IPS-NIHi7 (cell line): ENCODE results near the gene SLC10A2.
A peak's percentile ranks its signal among the peaks of the same experiment; 100 is the strongest.
"Not testable (repeated sequence)": the region's sequence is repeated elsewhere in the genome, so short reads cannot be mapped to it uniquely, and the experiment has no call there.

Experiments
- DNase-seq: peaks from one replicate; pipeline ENCODE4 v3.0.0; 2012; ENCODE audit warnings: mixed read lengths; ENCODE audit errors: extremely low spot score

The SLC10A2 gene, protein sequence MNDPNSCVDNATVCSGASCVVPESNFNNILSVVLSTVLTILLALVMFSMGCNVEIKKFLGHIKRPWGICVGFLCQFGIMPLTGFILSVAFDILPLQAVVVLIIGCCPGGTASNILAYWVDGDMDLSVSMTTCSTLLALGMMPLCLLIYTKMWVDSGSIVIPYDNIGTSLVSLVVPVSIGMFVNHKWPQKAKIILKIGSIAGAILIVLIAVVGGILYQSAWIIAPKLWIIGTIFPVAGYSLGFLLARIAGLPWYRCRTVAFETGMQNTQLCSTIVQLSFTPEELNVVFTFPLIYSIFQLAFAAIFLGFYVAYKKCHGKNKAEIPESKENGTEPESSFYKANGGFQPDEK

DNA sequence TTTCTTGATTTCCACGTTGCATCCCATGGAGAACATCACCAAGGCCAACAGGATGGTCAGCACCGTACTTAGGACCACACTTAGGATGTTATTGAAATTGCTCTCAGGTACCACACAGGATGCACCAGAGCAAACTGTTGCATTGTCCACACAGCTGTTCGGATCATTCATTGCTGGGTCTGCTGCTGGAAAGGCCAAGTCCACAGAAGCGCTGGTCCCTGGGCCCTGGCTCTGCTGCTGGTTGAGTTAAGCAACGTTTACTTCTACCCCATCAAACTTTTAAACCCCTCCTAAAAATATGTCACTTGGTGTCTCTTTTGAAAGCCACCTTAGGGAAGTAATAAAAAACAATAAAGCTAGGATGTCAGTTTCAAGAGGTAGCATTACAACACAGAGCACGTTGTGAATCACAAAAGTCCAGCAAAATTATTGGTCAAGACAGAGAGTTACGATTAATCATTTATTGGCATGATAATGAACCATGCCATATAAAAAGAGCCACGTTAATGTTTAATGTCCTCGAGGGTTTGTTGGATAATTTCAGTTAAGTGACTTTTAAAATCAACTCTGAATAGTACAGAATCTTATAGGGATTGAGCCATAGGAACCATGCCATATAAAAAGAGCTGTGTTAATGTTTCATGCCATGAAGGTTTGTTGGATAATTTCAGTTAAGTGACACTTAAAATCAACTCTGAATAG, at the start of gene SLC10A2:
TSS of gene SLC10A2 (minus strand) at position 339 of the 702 bp plus-strand sequence. CDS start at position 171, 168 bp downstream.
- DNase-seq, result no peak

DNA sequence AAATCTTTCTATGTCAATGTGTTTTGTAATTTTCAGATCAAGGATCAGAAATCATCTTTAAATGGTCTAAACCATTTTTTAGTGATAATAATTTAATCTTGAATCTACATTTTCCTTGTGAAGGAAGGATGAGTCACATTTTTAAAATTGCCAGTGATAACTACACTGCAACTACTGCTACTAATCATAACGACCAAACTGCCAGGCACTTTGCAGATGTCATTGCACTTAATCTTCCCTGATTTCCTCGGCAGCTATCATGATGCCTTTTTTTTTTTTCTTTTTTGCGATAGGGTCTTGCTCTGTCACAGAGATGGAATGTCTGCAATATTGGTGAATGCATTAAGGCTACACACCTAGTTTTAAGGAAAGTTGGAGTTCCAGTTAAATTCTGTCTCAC, 41.4 kb upstream of the SLC10A2 start:
- no peak for DNase-seq

DNA sequence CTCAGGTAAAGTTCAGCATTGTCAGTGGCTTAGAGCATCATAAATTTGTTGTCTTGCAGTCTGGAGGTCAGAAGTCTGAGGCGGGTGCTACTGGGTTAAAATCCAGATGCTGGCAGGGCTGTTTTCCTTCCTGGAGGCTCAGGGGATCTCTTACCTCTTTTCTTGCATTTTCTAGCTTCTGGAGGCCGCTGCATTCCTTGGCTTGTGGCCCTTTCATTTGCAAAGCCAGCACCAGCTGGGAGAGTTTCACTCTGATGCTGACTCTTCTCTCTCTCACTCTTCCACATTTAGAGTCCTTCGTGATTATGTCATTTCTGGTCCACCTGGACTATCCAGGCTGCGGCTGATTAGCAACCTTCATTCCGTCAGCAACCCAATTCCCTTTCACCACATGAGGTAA, 38.1 kb upstream of the SLC10A2 start:
- peak; percentile 15 for DNase-seq

DNA sequence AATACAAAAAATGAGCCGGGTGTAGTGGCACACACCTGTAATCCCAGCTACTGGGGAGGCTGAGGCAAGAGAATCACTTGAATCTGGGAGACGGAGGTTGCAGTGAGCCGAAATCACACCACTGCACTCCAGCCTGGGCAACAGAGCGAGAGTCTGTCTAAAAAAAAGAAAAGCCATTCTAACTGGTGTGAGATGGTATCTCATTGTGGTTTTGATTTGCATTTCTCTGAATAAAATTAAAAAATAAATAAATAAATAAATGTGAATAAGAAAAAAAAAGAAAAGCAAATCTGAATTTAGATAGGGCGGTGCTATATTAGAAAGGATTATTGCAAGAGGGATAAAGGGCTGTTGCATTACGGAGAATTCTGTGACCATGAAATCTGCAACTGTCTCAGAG, 37.2 kb upstream of the SLC10A2 start:
- DNase-seq, result not testable (repeated sequence)

DNA sequence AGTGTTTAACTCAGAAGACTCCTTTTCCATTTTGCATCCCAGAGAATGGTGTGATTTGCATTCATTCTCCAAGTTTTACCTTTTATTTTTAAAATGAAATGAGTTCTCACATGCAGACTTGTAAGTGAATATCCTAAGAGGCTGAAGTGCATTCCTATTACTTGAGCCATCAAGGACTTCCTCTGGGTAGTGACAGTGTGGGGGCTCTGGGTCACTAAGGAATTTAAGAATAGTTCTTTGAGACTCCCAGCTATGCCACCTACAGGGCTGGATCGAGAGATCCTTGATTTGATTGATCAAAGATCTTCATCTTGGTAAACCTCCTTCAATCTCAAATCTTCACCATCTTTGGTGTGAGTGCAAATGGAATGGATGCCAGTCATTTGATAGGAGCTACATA, 36.3 kb upstream of the SLC10A2 start:
- peak; percentile 28 for DNase-seq

DNA sequence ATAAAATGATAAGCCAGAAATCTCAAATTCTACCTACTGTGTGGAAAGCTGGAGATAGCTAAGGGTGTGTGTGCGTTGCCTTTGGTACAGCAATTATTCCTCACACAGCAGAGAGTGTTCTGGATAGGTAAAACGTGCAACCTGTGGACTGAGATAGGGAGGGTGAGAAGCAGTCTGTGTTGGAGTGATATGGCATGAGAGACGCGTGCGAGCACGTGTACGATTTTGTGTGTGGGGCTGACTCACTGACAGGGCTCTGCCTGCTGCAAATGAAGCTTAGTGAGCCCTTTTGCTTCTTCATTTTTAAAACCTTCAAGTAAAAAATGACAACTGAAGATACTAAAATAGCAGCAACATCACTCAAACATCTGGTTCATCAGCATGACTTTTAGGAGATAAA, 35.7 kb upstream of the SLC10A2 start:
- no peak for DNase-seq

DNA sequence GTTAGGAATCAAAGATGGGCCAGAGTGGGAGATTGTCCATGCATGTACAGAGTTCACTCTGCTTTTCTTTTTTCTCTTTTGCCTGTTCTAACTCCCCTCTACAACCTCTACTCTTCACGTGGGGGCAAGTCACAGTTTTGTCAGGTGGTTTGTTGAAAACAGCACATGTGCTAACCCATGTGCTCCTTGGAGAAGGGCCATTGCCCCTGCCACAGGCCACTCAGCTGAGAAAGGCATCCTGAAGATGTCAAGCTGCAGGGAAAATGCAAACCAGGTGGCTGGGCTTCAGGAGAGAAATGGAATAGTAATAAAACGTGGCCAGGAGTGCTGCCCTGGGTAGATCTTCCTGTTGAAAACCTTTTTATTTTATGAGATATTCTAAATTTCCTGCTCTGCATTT, 35.3 kb upstream of the SLC10A2 start:
- DNase-seq, result no peak

DNA sequence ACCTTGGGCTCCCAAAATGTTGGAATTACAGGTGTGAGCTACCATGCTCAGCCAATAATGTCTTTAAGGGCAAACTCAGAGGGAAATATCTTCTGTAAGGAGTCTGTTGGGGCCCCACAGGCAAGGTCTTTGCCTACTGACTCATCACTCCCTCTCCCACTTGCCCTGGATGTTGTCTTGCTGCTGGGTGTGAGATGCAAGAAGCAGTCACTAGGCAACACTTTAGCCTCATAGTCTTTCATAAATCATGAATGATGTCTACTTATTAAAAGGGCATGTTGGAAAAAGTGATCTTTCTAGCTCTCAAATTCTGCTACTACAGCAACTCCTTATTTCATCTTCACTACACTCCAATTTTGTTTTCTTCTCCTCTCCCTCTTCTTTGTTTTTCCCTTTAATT, 34.6 kb upstream of the SLC10A2 start:
- no peak for DNase-seq

DNA sequence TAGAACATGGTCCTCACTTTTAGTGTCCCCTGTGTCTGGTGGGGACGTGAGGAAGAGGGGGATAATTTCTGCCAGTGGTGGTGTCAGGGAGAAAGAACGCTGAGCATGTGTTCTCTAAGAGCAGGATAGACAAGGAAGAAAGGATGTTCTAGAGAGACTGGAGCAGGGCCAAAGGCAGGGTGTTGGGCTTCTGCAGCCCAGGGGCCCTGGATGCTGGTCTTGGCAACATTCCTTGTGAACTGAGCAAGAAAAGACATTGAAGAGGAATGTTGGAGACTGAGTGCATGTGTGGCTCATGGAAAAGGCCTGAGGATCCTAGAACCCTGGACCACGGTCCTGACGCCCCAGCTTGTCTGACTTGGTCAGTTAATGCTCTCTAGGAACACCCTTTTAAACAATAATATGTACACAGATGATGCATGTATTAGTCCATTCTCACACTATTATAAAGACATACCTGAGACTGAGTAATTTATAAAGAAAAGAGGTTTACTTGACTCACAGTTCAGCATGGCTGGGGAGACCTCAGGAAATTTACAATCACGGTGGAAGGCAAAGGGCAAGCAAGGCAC, 33.6 kb upstream of the SLC10A2 start:
- DNase-seq, result no peak

DNA sequence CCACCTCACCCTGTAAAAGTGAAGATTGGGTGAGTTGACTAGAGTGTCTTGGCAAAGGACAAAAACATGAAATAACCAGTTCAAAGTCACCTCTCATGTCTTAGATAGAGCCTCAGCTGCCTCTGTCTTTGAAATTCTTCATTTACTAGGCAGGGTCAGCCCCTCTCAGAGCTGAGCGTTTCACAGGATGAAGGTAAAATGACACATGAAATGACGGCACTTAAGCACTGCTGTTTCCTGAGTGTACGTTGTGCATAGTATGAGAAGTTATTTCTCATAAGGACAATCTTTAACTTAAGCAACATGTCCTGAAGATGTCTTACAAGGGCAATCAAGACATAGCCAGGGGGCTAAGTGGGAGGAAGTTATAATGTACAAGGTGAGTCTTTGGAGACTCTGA, 32.3 kb upstream of the SLC10A2 start:
- no peak for DNase-seq

DNA sequence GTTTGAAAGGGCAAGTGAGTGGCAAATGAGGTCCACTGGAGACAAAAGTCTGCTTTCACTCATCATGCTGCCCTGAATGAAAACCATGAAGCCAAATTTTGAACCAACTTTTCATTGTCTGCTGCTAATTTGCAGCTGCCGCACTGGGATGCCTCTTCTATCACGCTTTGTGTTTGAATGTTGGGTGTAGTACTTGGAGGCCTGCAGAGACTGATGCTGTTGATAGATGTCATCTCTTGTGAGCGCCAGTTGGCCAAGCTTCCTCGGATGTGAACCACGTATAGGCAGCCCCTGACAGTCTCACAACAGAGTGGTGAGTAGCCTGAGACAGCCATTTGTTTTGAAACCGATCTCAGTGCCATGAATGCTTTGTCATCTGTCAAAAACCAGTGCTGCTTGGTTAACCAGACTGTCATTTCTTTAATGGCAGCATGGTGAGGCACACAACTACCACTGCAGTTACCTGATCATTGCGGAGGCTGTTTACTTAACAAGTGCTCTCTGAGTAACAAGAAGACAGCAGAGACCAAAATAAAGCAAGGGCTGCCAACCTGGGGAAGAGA, 31.2 kb upstream of the SLC10A2 start:
- no peak for DNase-seq

DNA sequence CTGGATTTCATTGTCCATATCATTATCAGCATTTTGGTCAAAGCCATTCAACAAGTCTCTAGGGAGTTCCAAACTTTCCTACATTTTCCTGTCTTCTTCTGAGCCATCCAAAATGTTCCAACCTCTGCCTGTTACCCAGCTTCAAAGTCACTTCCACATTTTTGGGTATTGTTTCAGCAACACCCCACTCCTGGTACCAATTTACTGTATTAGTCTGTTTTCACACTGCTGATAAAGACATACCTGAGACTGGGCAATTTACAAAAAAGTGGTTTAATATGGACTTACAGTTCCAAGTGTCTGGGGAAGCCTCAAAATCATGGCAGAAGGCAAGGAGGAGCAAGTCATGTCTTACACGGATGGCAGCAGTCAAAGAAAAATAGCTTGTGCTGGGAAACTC, 27.4 kb upstream of the SLC10A2 start:
- DNase-seq, result not testable (repeated sequence)

DNA sequence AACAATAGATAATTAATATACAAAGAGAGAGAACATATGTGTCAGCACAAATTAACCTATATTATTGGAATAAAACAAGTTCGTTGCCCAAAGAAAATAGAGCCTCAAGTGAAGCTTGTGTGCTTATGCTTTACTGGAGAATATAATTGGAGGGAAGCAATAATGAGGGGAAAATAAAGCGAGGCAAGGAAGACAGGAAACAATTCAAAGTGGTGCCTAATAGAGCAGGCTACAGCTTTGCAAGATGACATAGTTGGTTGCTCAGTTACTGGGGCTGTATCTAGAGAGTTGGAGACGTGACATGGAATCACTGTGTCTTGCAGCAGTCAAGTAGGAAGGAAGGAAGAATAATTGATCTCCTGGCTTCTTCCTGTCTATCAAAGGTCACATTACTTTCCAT, 21.1 kb upstream of the SLC10A2 start:
- DNase-seq, result no peak

DNA sequence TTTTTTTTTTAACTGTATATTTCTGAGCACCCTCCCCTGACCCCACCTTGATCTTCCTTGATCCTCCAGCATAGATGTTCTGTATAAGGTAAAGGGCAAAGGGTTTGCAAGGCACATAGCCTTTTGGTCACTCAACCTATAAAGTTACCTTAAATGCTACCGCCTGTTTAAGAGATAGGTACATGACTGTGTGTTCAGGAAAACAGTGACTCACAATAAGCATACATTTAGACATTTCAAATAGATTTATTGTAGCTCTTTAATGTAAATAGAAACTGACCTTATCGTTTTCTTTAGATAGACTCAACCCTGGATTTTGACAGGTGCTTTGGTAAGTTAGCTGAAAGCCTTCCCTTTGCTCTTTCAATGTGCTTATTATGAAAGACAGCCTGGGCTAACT, 15.2 kb upstream of the SLC10A2 start:
- DNase-seq, result no peak

DNA sequence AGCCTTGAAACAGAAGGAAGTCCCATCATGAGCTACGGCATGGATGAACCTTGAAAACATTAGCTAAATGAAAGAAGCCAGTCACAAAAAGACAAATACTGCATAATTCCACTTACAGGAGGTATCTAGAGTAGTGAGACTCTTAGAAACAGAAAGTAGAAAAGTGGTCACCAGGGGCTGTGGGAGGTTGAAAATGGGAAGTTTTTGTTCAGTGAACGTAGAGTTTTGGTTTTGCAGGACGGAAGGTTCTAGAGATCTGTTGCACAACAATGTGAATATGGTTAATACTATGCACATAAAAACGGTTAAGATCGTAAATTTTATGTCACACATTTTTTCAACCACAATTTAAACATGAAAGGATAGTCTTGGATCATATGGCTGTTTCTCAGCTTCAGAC, 11.9 kb upstream of the SLC10A2 start:
- DNase-seq, result no peak

DNA sequence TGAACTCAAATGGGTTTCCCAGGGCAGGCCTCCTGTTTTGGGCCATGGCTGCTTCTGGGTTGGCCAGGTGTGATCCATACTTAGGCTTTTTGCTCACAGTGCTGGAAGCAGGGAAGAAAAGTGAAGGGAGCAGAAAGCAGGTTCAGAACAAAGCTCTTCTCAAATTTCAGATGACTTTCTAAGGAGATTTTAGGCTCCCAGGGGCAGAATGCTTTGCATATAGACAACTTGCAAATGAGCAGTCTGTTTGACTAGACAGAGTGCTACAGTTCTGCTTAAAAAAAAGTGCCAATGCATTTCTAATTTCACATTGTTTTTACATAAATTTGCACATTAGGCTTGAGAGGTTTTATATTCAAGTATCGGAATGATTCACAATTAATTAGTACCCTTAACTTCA, 2.6 kb upstream of the SLC10A2 start:
- DNase-seq, result no peak

DNA sequence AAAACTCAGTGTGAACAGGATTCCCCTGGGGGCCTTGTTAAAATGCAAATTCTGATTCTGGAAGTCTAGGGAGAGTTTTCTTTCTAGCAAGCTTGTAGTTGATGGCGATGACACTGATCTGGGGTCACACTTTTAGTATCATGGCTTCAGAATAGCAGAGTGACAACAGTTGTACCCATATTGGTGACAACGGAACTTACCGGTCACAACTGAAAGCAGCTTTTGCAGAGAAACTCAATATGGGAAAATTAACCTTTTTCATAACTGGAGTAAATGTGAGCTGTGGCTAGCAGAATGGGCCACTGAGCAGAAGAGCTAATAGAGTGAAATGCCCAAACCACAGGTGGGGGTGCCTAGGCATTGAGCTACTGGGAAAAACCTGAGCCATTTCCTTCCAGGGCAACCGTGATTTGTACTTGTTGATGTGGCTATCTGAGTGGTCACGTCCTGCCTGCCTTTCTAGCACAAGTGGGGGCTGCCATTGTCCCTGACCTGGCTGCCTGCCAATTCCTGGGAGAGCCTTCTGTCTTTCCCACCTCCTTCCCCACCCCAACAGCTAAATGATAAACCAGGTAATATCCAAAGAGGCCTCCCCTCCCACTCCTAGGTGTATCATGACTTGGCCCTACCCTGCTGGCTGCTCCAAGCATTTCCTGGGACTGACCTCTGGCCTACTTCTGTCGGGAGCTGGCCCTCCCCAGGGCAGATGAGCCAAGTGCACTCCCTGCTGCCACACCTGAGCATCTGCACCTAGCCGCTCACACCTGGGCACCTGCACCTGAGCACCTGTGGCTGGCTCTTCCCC, 1.7 kb upstream of the SLC10A2 start:
- peak; percentile 83 for DNase-seq

DNA sequence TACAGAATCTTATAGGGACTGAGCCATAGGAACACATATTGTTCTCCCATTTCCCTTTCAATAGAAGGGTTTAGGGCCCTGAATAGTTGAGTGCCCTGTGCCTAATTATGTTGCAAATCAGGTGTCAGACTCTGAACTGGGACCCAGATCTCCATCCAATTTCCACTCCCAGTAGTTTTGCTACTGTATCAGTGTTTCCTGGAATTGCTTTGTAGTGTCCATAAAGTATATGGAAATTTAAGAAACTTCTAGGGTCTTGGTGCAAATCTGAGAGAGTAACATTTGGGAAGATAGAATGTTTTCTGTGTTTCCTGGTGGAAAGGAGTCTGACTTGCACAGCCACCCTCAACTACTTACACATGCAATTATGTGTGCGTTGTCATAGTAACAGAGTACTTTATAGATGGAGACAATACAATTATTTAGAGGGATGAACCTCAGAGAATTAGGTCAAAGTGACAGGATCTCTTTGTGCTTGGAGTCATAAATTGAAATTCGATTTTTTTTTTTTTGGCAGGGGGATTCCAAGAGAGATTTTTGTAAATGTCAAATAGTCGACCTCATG, 646 bp upstream of the SLC10A2 start:
- peak; percentile 19 for DNase-seq

DNA sequence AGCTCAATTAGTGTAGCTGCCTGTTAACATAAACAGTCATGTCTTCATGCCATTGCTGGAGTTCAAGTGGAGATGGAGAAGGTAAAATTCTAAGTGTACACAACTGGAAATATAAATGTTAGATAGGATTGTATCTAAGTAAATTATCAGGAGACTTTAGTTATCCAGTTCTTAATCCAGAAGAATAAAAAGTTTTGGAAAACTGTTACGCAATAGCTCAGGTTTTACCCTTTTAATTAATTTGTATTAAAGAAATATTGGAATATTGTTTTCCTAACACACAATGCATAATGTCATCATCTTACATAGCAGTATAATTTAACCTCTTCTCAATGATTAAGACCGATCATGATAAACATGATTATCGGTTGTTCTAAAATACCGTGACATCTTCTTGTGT, 2.8 kb downstream of the SLC10A2 start:
- no peak for DNase-seq

DNA sequence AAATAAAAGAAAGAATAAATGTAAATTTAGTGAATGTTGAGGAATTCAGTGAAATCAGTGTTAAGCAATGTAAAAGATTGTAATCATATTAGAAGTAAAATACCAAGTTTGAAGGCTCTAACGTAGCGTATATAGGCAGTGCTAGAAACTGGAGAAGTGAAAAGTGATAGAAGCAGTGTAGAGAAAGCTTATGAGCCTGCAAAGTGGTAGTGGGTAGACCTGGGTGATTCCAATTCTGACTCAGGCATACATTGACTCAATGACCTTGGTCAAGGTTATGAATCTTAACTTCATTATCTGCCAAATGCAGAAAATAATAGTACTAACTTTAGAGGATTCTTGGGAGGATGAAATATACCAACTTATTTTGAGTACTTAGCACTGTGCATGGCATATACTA, 4.1 kb downstream of the SLC10A2 start:
- no peak for DNase-seq

DNA sequence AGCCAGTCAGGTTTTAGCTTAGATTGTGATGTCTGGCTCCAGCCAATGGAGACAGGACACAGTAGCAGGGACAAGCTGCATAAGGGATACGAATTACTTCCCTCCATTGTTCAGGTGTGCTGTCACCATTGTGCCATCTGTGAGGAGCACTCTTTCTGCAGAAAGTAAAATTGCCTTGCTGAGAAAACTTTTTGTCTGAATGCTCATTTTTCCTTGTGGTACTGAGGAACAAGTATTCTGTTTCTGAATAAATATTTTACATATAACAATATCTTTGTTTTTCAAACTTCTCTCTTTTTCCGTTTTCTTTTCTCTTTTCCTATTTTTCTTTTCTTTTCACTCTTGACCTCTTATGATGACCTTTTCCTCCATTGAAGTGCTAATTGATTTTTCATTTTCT, 10.2 kb downstream of the SLC10A2 start:
- DNase-seq, result no peak

DNA sequence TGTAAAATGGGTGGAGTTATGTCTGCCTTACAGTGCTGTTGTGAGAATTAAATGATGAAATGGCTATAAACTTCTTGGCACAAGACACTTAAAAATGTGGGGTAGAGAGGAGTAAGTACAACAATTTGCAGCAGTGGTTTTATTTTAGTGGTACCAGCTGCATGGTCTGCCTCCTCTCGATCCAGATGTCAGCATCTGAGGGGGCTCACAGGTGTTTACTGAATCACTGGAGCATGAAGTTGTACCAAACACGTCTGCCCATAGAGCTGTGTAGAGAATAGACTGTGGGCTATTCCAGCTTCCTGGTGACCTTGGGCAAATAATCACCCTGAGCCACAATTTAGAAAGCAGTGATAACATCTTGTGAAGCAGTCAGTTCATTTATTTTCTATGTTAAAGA, 11.1 kb downstream of the SLC10A2 start:
- DNase-seq, result no peak
